Fibroblast of lung (primary cell): Measurements from ENCODE around the gene OR2T27.

Source experiments
- EZH2 ChIP-seq: IDR thresholded peaks from 2 replicates; pipeline ENCODE4 v1.5.1; 2012; ENCODE audit warnings: low read length, control low read depth, mild to moderate bottlenecking; ENCODE audit errors: missing control alignments
- TF ChIP-seq, protein P1 (sequence below), 2 donors: IDR thresholded peaks in 1 of 2; conservative IDR thresholded peaks in 1 of 2; 1 replicate in 1 of 2; 2 replicates in 1 of 2; pipeline ENCODE4 v1.5.1; 2011 to 2012; ENCODE audit warnings: low read length in 2 of 2, control low read depth in 1 of 2, inconsistent platforms in 1 of 2, low read depth in 1 of 2, mild to moderate bottlenecking in 1 of 2

DNA sequence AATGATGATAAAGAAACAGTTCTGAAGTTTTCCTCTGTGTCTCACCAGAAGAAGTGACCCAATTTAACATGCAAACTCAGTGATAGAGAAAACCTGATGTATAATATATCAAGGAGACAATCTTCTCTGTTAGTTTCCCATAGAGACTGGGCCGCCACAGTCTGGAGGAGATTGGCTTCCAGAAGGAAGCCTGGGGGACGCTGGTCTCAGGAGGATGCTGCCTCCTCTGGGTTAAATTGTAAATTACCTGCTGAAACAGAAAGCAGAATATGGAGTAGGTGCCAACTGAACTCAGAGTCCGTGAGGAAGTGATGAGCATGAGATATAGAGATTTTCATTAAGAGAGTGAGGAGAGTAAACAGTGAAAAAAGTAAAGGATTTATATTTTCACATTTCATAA is 31.5 kb upstream of the OR2T27 start:
- TF ChIP-seq, protein P1, sequence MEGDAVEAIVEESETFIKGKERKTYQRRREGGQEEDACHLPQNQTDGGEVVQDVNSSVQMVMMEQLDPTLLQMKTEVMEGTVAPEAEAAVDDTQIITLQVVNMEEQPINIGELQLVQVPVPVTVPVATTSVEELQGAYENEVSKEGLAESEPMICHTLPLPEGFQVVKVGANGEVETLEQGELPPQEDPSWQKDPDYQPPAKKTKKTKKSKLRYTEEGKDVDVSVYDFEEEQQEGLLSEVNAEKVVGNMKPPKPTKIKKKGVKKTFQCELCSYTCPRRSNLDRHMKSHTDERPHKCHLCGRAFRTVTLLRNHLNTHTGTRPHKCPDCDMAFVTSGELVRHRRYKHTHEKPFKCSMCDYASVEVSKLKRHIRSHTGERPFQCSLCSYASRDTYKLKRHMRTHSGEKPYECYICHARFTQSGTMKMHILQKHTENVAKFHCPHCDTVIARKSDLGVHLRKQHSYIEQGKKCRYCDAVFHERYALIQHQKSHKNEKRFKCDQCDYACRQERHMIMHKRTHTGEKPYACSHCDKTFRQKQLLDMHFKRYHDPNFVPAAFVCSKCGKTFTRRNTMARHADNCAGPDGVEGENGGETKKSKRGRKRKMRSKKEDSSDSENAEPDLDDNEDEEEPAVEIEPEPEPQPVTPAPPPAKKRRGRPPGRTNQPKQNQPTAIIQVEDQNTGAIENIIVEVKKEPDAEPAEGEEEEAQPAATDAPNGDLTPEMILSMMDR (conservative IDR thresholded peaks at IDR 0.05 in 1 of 2, IDR thresholded peaks at IDR 0.05 in 1 of 2; ENCODE audit: low read depth in 1 of 2, low read length in 2 of 2) = no peak
- no peak for TF ChIP-seq EZH2
